ENCODE measurements around the gene RPLP1.
"Not testable (repeated sequence)": the region's sequence is repeated elsewhere in the genome, so short reads cannot be mapped to it uniquely, and the experiment has no call there.

Gene RPLP1

DNA sequence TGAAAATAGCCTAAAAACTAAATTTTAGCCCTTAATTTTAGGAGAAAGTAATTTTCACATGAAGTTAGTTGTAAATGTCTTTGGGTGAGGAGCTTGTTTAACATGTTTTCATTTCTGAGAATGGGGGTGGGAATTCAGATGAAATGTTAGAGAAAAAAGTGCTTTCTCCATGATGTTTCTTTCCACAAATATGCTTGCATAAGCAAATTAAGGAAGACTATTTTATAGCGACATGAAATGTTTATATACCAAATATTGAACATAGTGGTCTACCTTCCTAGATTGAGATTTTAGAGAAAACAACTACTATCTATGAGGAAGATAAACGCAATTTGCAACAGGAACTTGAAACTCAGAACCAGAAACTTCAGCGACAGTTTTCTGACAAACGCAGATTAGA, 13.0 kb upstream of the RPLP1 start:
- DNase-seq (ENCODE audit: low read depth in 2 of 2), result no peak

DNA sequence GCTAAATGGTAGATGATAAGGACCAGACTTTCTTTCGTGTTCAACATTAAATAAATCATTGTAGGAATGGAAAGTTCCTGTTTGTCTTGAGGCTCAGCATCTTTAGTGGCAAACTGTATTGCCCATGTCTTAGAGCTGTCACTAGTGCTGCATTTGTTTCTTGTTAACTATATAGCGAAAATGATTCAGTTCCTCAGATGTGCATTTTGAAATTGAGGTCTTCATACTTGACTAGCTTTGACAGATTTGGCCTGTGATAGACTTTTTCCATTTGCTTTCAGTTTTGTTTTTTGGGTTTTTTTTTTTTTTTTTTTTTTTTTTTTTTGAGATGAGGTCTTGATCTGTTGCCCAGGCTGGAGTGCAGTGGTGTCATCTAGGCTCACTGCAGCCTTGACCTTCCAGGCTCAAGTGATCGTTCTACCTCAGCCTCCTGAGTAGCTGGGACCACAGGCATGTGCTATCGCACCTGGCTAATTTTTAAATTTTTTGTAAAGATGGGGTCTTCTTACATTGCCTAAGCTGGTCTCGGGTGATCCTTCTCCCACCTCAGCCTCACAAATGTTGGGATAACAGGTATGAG, 9.5 kb upstream of the RPLP1 start:
- DNase-seq (ENCODE audit: low read depth in 2 of 2), result no peak

DNA sequence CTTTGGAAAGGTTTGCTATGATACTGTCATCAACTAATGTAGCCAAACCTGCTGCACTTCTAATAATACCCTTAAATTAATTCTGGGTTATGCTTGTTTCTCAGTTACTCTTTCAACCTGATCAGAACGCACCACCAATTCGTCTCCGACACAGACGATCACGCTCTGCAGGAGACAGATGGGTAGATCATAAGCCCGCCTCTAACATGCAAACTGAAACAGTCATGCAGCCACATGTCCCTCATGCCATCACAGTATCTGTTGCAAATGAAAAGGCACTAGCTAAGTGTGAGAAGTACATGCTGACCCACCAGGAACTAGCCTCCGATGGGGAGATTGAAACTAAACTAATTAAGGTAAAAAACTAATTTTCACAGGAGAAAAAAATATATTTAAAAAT, 7.9 kb upstream of the RPLP1 start:
- DNase-seq (ENCODE audit: low read depth in 2 of 2), result no peak

DNA sequence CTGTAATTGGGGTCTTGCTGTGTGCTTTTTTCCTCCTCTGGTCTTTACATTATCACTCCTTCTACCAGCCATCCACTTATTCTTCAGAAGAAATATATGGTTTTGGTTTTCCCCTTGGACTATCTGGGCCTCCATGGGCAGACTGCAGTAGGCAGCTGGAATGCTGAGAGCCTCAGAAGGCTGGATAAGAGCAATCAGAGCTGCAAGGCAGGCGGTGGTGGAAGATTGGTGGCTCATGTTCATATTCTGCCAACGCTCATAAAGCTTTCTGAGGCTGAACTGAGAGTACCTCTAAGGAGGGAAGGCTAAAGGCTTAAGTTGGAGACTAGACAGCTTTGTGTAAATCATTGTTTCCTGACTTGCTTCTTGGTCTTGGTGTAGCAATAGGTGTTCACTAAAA, 5.7 kb upstream of the RPLP1 start:
- DNase-seq (ENCODE audit: low read depth in 2 of 2), result no peak

DNA sequence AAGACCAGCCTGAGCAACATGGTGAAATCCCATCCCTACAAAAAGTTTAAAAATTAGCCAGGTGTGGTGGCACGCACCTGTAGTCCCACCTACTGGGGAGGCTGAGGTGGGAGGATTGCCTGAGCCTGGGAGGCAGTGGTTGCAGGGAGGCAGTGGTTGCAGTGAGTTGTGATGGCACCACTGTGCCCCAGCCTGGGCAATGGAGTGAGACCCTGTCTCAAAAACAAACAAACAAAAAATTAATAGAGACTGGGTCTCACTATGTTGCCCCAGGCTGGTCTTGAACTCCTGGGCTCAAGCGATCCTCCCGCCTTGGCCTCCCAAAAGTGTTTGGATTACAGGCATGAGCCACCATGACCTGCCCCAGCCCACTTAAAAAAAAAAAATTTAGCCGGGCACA, 2.4 kb upstream of the RPLP1 start:
- DNase-seq (ENCODE audit: low read depth in 2 of 2), result not testable (repeated sequence)

DNA sequence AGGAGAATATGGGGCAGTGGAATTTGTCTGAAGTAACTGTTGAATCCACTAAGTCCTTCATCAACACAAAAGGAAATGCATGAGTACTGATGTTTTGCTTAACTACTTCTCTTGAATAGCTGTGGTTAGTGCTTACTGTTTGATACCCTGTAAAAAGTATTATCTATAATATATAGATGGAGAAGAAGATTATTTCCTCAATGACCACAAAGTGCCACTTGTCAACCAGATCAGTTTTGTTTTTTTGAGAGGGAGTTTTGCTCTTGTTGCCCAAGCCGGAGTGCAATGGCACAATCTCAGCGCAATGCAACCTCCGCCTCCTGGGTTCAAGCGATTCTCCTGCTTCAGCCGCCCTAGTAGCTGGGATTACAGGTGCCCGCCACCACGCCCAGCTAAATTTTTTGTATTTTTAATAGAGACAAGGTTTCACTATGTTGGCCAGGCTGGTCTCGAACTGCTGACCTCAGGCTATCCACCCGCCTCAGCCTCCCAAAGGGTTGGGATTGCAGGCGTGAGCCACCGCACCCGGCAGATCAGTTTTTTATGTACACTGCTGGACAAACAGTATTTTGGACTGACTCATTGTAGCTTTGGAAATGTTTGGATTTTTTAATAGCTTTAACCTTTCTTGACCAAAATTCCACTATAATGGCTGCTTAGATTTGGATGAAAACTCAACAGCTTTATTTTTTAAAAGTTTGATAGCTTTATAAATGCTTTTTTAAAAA, 1.5 kb upstream of the RPLP1 start:
- DNase-seq (ENCODE audit: low read depth in 2 of 2), result no peak

DNA sequence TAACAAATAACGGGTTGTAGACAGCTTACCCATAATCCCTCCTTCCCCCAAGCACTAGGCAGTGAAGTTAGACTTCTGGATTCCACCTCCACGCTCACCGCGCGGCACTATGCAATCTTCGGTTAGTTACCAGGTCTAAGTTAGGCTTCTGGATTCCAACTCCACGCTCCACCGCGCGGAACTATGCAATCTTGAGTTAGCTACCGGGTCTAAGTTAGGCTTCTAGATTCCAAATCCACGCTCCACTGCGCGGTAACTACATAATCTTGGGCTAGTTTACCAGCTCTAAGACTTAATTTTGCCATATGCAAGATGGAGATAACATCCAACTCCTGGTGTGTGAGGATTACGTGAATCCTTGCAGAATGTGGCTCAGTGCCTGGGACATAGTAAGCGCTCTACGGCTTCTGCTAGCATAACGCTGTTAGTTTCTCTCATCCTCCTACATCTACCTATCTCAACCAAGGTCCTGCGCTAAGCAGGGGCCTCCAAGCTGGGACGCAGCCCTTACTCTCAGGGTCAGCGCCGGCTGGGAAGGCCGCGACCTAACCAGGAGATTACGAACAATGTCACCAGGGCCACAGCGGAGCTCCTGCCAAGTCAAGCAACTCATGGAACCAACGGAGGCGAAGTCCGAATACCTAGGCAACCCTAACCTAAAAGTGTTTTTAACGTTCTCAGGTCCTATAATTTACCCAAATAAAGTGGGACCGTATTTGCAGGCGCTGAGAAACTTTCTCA, 497 bp upstream of the RPLP1 start:
- DNase-seq (ENCODE audit: low read depth in 2 of 2), result no peak

DNA sequence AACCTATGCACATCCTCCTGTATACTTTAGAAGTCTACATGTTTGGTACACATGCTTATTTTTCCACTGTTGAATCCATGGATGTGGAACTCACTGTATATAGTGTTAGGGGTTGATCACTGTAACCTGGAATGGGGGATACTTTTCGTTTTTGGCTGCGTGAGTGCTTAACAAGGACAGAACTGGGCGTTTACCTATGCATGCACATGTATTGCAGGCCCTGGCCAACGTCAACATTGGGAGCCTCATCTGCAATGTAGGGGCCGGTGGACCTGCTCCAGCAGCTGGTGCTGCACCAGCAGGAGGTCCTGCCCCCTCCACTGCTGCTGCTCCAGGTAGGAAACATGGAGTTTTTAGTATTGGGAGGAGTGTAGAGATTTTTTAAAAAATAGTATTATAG, 2.3 kb downstream of the RPLP1 start:
- DNase-seq (ENCODE audit: low read depth in 2 of 2), result no peak

DNA sequence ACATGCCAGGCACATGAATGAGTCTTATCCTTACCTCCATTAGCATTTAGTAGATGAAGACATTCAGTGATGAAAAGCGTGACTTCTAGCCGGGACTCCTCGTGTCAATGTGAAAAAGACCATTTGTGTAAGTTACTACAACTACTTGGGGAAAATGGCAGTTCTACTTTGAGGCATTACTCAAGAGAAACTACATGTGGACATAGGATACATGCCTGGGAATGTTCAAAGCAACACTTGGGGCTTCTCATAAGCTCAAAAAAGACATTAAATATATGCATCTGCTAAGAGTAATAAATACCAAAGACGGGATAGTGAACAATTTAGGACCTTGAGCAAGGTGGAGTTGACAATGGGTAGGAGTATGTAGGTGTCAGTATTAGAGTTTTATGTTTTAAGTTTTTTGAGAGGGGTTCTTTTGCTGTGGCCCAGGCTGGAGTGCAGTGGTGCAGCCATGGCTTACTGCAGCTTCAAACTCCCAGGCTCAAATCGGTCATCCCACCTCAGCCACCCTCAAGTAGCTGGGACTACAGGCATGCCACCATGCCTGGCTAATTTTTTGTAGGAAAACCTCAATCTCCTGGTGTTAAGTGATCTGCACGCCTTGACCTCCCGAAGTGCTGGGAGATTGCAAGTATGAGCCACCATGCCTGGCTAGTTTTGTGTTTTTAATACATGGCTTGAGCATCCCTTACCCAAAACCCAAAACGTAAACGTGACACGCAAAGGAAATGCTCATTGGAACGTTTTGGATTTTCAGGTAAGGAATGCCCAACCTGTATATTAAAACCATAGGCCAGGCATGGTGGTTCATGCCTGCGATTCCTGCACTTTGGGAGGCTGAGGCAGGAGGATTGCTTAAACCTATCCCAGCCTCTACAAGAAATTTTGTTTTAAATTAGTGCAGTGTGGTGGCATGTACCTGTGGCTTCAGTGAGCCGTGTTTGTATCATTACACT, 3.9 kb downstream of the RPLP1 start:
- no peak for DNase-seq (ENCODE audit: low read depth in 2 of 2)

DNA sequence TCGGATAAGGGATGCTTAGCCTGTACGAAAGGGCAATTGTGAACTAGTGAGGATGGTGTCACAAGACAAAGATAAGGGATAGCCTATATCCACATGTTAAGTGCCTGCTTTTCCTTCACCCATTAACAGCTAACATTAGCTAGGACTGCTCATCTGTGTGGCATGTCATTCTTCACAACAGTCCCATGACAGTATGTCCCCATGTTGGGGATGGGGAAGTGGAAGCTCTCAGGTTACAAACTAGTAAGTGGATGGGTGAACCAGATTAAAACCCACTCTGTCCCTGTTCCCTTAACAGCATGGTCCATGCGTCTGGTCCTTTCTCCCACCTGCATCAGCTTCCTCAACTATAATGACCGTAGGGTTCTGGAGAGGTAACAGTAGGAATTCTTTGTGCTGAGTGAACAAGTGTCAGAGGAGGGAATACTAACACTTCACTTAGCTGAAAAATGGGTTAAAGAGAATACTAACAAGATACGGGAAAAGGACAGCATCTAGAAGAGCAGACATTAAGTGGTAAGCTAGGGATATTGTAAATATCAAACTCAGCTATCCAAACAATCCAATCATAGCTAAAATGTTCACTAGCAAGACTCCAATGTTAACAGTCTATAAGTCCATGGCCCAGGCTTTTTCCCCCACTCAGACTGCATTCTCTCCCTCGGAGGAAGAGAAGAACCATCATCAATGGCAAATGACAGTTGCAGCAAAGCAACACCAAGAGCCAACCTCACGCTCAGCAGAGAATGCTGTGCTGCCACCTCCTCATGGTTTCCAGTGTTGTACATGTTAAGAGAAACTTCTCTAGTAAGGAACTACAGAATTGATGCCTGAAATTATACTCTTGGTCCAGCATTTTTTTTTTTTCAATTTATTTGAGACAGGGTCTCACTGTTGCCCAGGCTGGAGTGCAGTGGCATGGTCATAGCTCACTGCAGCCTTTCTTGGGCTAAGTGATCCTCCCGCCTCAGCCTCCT, 5.0 kb downstream of the RPLP1 start:
- no peak for DNase-seq (ENCODE audit: low read depth in 2 of 2)

DNA sequence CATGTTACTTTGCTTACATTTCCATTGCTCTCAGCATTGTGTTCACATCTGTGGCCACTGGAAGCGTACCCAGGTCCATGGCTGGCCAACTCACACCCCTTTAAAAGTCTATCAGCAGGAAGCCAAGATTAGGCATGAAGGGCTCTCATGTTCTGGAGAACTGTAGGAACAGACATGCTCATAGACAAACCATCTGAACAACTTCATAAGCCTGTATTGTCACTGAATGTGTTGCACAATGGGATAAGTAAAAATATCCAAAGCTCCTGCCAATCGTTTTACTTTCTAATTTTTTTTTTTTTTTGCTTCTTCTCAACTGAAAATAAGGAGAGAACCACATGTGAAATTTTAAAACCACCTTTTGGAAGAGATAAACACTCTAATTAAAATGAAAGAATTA, 6.4 kb downstream of the RPLP1 start:
- DNase-seq (ENCODE audit: low read depth in 2 of 2), result no peak

DNA sequence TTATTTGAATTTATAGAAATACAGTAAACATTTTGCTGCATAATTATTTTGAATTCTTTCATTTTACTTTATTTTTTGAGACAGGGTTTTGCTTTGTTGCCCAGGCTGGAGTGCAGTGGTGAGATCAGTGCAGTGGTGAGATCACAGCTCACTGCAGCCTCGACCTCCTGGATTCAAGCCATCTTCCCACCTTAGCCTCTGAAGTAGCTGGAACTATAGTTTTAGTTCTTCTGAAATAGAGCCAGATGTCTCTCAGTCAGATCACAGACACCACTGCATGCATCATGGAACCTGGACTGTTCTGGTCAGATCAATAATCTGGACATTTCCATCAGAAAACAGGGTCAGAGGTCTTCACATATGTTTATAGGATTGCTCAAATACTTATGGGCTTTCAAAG, 7.9 kb downstream of the RPLP1 start:
- DNase-seq (ENCODE audit: low read depth in 2 of 2), result no peak

DNA sequence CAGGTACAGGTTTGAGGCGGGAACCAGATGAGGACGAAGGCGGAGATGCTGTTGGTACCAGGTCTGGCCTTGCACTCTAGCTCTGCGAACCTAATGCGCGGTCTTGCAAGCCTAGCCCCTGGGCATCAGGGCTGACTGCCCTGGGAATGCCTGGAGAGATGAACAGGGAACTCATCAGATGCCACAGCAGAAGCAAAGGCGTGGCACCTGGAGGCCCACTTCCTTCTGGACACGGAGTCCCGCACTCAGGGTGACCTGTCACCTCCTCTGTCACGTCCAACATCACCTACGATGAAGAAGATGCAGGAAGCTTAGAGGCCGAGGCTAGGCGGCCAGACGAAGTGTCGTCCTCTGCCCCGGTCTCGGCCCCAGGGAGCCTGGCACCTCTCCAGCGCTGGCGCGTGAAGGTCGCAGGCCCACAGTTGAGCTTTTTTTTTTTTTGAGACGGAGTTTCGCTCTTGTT, 9.4 kb downstream of the RPLP1 start:
- DNase-seq (ENCODE audit: low read depth in 2 of 2), result no peak

DNA sequence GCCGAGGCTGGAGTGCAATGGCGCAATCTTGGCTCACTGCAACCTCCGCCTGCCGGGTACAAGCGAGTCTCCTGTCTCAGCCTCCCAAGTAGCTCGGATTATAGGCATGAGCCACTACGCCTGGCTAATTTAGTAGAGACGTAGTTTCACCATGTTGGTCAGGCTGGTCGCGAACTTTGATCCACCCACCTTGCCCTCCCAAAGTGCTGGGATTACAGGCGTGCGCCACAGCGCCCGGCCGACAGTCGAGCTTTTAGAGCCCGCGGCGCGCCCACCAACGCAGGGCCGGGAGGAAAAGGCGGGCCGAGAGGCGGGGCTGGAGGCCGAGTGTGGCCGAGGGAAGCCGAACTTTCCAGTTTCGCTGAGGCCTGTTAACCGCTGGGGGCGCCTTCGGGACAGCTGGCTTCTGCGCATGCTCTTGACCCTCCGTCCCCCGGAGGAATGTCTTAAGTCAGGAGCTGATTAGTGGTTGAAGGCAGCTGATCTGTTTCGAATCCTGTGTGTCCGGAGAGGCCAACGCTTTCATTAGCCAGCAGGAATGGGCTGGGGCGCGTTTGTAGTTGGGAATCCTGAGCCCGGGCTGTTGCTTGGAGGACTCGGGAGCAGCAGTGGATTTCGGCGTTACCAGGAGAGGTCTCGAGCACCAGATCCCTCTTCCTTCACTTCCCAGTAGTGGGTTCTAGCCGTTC, 10.0 kb downstream of the RPLP1 start:
- peak; percentile 92 to 93 for DNase-seq (ENCODE audit: low read depth in 2 of 2)

DNA sequence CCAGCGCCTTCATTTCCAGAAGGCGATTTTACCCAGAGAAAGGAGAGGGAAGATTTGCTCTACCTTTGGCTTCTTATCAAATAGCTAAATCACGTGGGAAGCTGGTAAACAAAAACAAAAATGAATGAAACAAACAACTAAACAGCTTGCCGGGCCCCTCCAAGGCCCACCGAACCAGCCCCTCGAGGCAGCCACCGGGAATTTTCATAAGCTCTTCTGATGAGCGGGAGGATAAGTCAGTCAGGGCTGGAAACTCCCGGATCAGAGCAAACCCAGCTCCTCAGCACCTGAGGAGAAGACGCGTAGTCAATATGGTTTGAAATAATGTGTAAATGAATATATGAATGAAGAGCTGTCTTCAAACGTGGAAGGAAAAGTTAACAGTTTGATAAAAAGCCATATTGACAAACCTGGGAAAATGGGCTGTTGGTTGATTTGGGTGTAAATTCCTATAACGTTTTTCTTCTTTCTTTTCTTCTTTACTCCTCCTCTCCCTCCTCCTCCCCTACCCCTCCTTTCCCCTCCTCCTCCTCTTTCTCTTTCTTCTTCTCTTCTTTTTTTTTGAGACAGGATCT, 10.7 kb downstream of the RPLP1 start:
- no peak for DNase-seq (ENCODE audit: low read depth in 2 of 2)

DNA sequence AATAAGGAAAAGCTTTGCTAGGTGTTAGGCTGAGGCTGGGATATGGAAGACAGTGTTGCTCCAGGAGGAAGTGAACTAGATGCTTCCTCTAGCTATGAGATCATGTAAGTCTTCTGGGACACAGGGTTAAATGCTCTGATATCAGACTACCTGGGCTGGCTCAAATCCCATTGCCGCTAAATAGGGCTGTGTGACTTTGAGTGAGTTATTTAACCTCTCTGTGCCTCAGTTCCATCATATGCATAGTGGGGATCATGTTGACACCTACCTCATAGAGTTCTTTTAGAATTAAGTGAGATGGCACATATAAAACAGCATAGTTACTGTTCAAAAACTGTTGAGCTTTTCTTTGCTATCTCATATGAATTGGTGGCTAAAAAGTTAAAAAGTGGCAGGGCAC, 12.6 kb downstream of the RPLP1 start:
- DNase-seq (ENCODE audit: low read depth in 2 of 2), result no peak

DNA sequence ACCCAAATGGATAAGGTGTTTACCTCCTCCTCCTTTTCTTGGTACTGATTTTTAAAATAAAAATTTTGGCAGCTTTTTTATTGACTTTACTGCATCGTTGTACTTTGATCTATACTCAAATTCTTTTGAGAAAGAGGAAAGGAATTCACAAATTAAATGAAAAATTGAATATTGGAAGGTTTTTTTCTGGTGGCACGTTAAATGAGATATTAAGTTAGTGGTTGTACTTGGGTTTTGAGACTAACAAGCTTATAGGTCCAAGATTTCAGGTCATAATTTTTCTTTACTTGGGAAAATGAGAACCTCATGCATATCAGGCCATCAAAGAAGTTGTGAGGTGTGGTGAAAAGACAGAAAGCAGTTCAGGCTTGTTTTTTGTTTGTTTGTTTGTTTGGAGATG, 14.1 kb downstream of the RPLP1 start:
- no peak for DNase-seq (ENCODE audit: low read depth in 2 of 2)

DNA sequence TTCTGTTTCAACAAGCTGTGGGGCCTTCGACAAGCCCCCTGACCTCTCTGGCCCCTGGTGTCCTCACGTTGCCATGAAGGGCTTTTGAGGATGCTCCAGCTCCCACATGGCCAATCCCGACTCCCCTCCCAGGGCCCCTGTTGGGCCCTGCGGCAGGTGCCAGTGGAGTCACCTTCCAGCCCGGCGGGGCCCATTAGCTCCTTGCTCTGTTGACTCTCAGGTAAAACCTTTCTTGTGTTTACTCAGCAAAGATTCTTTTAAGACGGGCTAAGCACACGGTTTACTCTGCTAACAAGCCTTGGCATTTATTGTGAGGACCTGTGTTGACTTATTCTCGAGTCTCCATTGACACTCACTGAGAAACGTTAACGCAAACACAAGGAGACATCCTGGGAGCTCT, 15.0 kb downstream of the RPLP1 start:
- DNase-seq (ENCODE audit: low read depth in 2 of 2), result no peak

DNA sequence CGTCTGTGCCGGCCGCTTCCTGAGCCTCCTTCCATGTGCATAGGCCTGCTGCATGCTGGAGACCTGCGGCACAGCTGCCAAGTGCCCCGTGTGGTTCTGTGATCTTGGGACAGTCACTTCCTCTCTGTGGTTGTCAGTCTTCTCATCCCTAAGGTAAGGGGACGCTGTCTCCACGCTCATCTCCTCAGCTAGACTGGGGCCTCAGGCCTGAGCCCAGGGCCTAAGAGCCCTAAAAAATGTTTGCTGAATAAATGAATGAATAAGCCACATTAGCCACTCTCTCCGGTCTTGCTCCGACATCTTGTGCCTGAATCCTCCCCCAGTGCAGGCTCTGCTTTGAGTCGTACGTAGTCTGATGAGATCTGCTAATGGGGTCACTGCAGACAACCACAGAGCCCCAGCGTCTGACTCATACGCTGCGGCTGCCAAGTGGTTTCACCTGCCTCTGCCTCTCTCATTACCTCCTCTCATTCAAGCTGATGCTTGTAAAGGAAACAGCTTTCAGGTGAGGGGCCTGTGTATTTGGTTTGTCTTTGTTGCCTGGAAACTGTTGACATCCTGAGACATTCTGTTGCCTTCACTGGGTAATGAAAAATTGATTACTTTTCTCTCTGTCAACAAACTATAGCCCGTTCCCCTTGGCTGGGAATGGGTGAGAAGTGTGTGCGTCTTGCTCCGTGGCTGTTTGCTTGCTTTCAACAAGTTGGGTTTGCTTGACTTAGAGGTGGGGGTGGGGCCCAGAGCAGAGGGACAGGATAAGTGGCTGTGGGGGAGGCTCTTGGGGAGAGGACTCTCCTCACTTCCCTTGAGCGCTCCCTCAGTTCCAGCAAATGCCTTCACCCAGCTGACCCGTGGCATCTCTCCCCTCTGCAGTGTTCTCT, 15.9 kb downstream of the RPLP1 start:
- DNase-seq (ENCODE audit: low read depth in 2 of 2), result peak in 1 of 2 experiments; percentile 15
